C4-2B (cell line): Measurements from ENCODE around the gene PTPN12.

Experiments
- ZFX ChIP-seq: fragments of 450-650 bp; IDR thresholded peaks from 2 replicates; pipeline ENCODE4 v1.6.1; 2017
- TF ChIP-seq, protein P1 (sequence below): fragments of 450-650 bp; conservative IDR thresholded peaks from 2 replicates; pipeline ENCODE4 v1.5.1; 2017; ENCODE audit warnings: mild to moderate bottlenecking

DNA sequence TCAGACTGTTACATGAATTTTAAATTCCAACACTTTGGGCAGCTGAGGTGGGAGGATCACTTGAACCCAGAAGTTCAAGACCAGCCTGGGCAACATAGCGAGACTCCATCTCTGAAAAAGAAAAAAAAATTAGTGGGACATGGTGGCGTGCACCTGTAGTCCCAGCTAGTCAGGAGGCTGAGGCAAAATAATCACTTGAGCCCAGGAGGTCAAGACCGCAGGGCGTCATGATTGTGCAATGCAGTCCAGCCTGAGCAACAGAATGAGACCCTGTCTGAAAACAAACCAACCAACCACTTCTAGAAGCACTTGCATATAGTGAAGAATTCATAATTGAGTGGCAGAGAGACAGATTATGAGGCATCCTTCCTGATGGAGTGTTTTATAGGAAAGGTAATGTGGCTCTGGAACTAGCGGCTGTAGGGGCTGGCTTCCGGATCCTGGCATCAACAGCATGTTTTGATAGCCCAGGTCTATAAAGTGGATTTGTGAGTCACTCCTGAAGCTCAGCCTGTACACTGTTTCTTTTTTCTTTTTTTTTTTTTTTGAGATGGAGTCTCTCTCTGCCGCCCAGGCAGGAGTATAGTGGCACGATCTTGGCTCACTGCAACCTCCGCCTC lies 118.9 kb downstream of the PTPN12 start:
- TF ChIP-seq, protein P1, sequence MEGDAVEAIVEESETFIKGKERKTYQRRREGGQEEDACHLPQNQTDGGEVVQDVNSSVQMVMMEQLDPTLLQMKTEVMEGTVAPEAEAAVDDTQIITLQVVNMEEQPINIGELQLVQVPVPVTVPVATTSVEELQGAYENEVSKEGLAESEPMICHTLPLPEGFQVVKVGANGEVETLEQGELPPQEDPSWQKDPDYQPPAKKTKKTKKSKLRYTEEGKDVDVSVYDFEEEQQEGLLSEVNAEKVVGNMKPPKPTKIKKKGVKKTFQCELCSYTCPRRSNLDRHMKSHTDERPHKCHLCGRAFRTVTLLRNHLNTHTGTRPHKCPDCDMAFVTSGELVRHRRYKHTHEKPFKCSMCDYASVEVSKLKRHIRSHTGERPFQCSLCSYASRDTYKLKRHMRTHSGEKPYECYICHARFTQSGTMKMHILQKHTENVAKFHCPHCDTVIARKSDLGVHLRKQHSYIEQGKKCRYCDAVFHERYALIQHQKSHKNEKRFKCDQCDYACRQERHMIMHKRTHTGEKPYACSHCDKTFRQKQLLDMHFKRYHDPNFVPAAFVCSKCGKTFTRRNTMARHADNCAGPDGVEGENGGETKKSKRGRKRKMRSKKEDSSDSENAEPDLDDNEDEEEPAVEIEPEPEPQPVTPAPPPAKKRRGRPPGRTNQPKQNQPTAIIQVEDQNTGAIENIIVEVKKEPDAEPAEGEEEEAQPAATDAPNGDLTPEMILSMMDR, result no peak
- no peak for TF ChIP-seq ZFX
